ENCODE measurements around the gene FZD1.
"Not testable (repeated sequence)": the region's sequence is repeated elsewhere in the genome, so short reads cannot be mapped to it uniquely, and the experiment has no call there.

The FZD1 gene

DNA sequence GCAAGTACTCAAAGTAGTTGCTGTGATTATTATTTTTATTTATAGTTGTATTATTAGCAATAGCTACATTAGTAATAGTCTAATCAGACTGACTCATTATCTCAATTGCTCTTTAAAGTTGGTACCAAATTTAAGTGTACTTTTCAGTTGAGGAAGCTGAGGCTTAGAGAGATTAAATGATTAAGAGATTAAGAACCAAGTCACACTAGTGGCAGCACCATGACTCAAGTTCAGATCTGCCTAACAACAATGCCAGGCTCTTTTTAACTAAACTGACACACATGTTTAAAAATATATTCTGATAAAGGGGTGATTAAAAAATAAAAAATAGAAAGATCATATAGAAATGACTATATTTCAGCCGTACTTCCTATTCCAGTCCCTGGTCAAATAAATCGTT, 42.0 kb downstream of the FZD1 start:
- H3K4me3 Mint-ChIP-seq: no peak overlapping the region
- no peak overlapping the region for H3K27ac Mint-ChIP-seq
- no peaks in the 10 kb centered on the region for H3K27me3 Mint-ChIP-seq (ENCODE audit: low read depth, poor library complexity)
- no peaks in the 10 kb centered on the region for H3K36me3 Mint-ChIP-seq (ENCODE audit: low read depth)
- peaks cover 4% of the 10 kb centered on the region for H3K4me1 Mint-ChIP-seq
- no peak for DNase-seq
- H3K9me3 Mint-ChIP-seq: no peaks in the 10 kb centered on the region
- TF ChIP-seq CTCF (IDR thresholded peaks at IDR 0.05): no peak

GRCh38 chr7:91307467-91307866, 43.2 kb downstream of the FZD1 start:
- no peak overlapping the region for H3K27ac Mint-ChIP-seq
- no peaks in the 10 kb centered on the region for H3K36me3 Mint-ChIP-seq (ENCODE audit: low read depth)
- H3K9me3 Mint-ChIP-seq: no peaks in the 10 kb centered on the region
- H3K4me3 Mint-ChIP-seq: no peak overlapping the region
- no peak for DNase-seq
- TF ChIP-seq CTCF (IDR thresholded peaks at IDR 0.05): no peak
- H3K27me3 Mint-ChIP-seq (ENCODE audit: low read depth, poor library complexity): no peaks in the 10 kb centered on the region
- peaks cover 4% of the 10 kb centered on the region for H3K4me1 Mint-ChIP-seq

DNA sequence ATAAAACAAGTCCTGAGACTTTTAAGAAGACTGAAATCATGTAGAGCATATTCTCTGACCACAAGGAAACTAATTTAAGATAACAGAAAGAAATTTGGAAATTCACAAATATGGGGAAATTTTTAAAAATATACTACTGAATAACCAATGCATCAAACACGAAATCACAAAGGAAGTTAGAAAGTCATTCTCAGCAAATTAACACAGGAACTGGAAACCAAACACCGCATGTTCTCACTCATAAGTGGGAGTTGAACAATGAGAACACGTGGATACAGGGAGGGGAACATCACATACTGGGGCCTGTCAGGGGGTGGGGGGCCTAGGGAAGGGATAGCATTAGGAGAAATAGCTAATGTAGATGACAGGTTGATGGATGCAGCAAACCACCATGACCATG, 44.0 kb downstream of the FZD1 start:
- not testable (repeated sequence) for H3K9me3 Mint-ChIP-seq; H3K4me1 Mint-ChIP-seq; H3K36me3 Mint-ChIP-seq (ENCODE audit: low read depth); H3K27me3 Mint-ChIP-seq (ENCODE audit: low read depth, poor library complexity); DNase-seq; H3K4me3 Mint-ChIP-seq
- H3K27ac Mint-ChIP-seq: peak overlapping the region; percentile 90

- H3K27me3 Mint-ChIP-seq (ENCODE audit: low read depth, poor library complexity): no peaks in the 10 kb centered on the region
- no peaks in the 10 kb centered on the region for H3K9me3 Mint-ChIP-seq
- no peaks in the 10 kb centered on the region for H3K36me3 Mint-ChIP-seq (ENCODE audit: low read depth)
- H3K4me3 Mint-ChIP-seq: no peak overlapping the region
- no peak for TF ChIP-seq CTCF (IDR thresholded peaks at IDR 0.05)
- no peak overlapping the region for H3K27ac Mint-ChIP-seq
- no peak for DNase-seq
- no peaks in the 10 kb centered on the region for H3K4me1 Mint-ChIP-seq
Measured at GRCh38 chr7:91310830-91311460, 46.7 kb downstream of the FZD1 start.

GRCh38 chr7:91311839-91312238, 47.6 kb downstream of the FZD1 start:
- H3K4me3 Mint-ChIP-seq: no peak overlapping the region
- DNase-seq: no peak
- no peaks in the 10 kb centered on the region for H3K9me3 Mint-ChIP-seq
- no peak overlapping the region for H3K27ac Mint-ChIP-seq
- H3K4me1 Mint-ChIP-seq: no peaks in the 10 kb centered on the region
- H3K36me3 Mint-ChIP-seq (ENCODE audit: low read depth): no peaks in the 10 kb centered on the region
- H3K27me3 Mint-ChIP-seq (ENCODE audit: low read depth, poor library complexity): no peaks in the 10 kb centered on the region
- TF ChIP-seq CTCF (IDR thresholded peaks at IDR 0.05): no peak

DNA sequence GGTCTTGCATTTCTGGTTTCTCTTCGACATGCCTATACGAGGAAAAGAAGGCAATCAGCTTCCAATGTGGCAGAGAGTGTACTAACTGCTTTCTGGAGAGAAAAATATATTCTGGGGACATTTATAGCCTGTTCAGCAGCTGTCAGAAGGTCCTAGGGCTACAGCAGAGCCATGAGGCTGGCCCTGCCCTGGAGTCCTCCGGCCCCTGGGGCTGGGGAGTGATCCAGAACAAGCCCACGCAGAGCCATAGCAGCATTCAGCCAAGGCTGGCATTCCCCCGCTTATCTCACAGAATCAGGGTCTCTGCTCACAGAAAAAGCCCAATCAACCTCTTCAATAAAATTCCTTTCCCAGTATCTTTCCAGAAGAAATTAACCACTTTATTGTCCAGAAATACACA, 48.9 kb downstream of the FZD1 start:
- no peaks in the 10 kb centered on the region for H3K9me3 Mint-ChIP-seq
- no peaks in the 10 kb centered on the region for H3K4me1 Mint-ChIP-seq
- no peak overlapping the region for H3K4me3 Mint-ChIP-seq
- no peaks in the 10 kb centered on the region for H3K27me3 Mint-ChIP-seq (ENCODE audit: low read depth, poor library complexity)
- H3K36me3 Mint-ChIP-seq (ENCODE audit: low read depth): no peaks in the 10 kb centered on the region
- DNase-seq: no peak
- TF ChIP-seq CTCF (IDR thresholded peaks at IDR 0.05): no peak
- no peak overlapping the region for H3K27ac Mint-ChIP-seq
